Mesothelial cell of epicardium (in vitro differentiated cells): ENCODE results near the gene JUND. TPM values are rescaled to one million over a fixed set of nuclear protein-coding genes. Genes with fewer than 3 reads are reported as not detected.

Experiments used
- DNase-seq, 2 experiments: peaks; one replicate each; pipeline ENCODE4 v3.0.0; 2021; ENCODE audit warnings: low spot score in 2 of 2; ENCODE audit not compliant: unreplicated experiment in 2 of 2
- H3K27ac Mint-ChIP-seq: 2 replicates; pipeline ENCODE4 v1.8.0; 2021; ENCODE audit warnings: mixed read lengths
- H3K27me3 Mint-ChIP-seq: 2 replicates; pipeline ENCODE4 v1.8.0; 2021; ENCODE audit warnings: low read depth, mixed read lengths
- H3K36me3 Mint-ChIP-seq: 2 replicates; pipeline ENCODE4 v1.8.0; 2021; ENCODE audit warnings: mixed read lengths
- H3K4me1 Mint-ChIP-seq: 2 replicates; pipeline ENCODE4 v1.8.0; 2021; ENCODE audit warnings: mixed read lengths
- H3K4me3 Mint-ChIP-seq: 2 replicates; pipeline ENCODE4 v1.8.0; 2021; ENCODE audit warnings: mild to moderate bottlenecking, moderate library complexity, mixed read lengths
- H3K9me3 Mint-ChIP-seq: 2 replicates; pipeline ENCODE4 v1.8.0; 2021; ENCODE audit warnings: mixed read lengths
- total RNA-seq: library from RNA; stranded (reverse); gene quantifications from 3 replicates; pipeline ENCODE4 v1.2.1, GENCODE V29; 2021
- TF ChIP-seq, protein P1 (sequence below): fragments of 200-600 bp; sonication (generic); IDR thresholded peaks from one replicate; pipeline ENCODE4 v1.5.0; 2021; ENCODE audit warnings: antibody characterized with exemption; ENCODE audit not compliant: unreplicated experiment

The JUND gene
- total RNA-seq, 1 donor from 2014 or later = 276 TPM

DNA sequence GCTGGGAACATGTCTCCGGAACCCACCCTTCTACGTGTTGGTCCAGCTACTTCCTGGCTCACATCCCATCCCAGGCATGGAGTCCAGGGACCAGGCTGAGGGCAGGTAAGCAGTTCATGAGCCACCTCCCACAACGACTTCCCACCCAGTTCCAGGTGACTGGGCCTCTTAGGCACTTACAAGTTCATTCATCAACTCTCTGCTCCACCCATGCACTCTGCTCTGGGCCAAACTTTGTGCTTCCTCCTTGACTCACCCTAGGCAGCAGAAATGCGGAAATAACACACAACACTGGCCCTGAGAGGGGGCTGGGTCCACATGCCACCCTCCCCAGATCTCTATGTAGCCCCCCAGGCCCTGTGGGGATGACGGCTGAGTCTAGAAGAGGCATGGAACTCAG lies 27.7 kb downstream of the JUND start:
- Mint-ChIP-seq H3K27ac (no peak overlapping the region), H3K36me3 (peaks cover 3% of the 10 kb centered on the region), H3K27me3 (peaks cover 30% of the 10 kb centered on the region), H3K9me3 (no peaks in the 10 kb centered on the region), H3K4me1 (no peaks in the 10 kb centered on the region), H3K4me3 (no peak overlapping the region)
- DNase-seq = no peak
- TF ChIP-seq, protein P1, sequence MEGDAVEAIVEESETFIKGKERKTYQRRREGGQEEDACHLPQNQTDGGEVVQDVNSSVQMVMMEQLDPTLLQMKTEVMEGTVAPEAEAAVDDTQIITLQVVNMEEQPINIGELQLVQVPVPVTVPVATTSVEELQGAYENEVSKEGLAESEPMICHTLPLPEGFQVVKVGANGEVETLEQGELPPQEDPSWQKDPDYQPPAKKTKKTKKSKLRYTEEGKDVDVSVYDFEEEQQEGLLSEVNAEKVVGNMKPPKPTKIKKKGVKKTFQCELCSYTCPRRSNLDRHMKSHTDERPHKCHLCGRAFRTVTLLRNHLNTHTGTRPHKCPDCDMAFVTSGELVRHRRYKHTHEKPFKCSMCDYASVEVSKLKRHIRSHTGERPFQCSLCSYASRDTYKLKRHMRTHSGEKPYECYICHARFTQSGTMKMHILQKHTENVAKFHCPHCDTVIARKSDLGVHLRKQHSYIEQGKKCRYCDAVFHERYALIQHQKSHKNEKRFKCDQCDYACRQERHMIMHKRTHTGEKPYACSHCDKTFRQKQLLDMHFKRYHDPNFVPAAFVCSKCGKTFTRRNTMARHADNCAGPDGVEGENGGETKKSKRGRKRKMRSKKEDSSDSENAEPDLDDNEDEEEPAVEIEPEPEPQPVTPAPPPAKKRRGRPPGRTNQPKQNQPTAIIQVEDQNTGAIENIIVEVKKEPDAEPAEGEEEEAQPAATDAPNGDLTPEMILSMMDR = no peak

DNA sequence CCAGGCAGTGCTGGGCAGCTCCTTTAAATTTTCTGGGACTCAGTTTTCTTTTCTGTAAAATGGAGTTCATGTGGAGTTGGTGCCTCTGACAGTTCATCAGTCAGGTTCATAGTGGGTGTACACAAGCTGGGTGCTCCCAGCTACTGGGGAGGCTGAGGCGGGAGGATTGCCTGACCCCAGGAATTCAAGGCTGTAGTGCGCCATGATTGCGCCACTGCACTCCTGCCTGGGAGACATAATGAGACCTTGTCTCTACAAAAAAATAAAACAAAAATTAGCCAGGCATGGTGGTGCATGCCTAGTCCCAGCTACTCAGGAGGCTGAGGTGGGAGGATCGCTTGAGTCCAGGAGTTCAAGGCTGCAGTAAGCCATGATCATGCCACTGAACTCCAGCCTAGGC lies 28.3 kb downstream of the JUND start:
- no peaks in the 10 kb centered on the region for H3K9me3 Mint-ChIP-seq
- DNase-seq = no peak
- peaks cover 3% of the 10 kb centered on the region for H3K36me3 Mint-ChIP-seq
- no peak overlapping the region for H3K4me3 Mint-ChIP-seq
- peaks cover 30% of the 10 kb centered on the region for H3K27me3 Mint-ChIP-seq
- no peak overlapping the region for H3K27ac Mint-ChIP-seq
- H3K4me1 Mint-ChIP-seq = peaks cover 1% of the 10 kb centered on the region
- TF ChIP-seq, protein P1 = no peak

DNA sequence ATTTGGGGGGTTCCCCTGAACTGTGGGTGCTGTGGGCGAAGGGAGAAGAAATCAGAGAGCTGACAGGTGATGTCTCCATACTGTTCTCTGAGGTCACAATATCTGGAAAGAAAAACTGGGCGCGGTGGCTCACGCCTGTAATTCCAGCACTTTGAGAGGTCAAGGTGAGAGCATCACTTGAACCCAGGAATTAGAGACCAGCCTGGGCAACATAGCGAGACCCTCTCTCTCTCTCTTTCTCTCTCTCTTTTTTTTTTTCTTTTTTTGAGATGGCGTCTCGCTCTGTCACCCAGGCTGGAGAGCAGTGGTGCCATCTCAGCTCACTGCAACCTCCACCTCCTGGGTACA lies 29.1 kb downstream of the JUND start:
- no peak overlapping the region for H3K27ac Mint-ChIP-seq
- H3K4me3 Mint-ChIP-seq = no peak overlapping the region
- DNase-seq = no peak
- H3K36me3 Mint-ChIP-seq = peaks cover 3% of the 10 kb centered on the region
- peaks cover 30% of the 10 kb centered on the region for H3K27me3 Mint-ChIP-seq
- peaks cover 1% of the 10 kb centered on the region for H3K4me1 Mint-ChIP-seq
- no peaks in the 10 kb centered on the region for H3K9me3 Mint-ChIP-seq
- TF ChIP-seq, protein P1 = no peak

DNA sequence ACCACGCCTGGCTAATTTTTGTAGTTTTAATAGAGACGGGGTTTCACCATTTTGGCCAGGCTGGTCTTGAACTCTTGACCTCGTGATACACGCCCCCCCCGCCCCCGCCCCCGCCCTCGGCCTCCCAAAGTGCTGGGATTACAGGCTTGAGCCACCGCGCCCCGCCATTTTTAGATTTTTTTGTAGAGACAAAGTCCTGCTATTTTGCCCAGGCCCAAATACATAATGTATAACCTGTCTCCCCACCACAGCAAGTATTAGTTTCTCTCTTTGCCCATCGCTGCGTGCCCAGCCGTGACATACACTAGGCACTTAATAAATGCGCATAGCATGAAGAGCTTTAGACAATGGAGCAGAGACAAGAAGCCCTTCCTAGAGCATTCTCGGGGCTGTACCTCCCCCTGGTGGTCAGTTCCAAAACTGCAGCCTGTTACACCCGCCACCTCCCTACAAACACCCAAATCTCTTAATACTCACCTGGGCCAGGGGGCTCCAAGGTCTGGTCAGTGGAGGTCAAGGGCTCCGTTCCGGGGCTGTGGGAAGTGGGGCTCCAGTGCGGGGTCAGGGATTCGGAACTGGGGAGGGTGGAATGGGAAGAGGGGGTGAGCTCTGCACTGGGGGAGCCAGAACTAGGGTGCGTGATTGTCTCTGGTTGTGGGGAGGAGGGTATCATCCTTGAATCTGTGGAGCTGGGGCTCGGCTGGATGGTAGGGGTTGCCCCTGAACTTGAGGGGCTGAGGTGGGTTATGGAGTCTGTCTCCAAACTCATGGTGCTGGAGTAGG lies 29.6 kb downstream of the JUND start:
- Mint-ChIP-seq H3K4me1 (peaks cover 1% of the 10 kb centered on the region), H3K4me3 (no peak overlapping the region), H3K36me3 (peaks cover 1% of the 10 kb centered on the region), H3K9me3 (no peaks in the 10 kb centered on the region), H3K27ac (no peak overlapping the region), H3K27me3 (peaks cover 30% of the 10 kb centered on the region)
- TF ChIP-seq, protein P1 = peak; percentile 97
- peak in 1 of 2 experiments; percentile 89 for DNase-seq

DNA sequence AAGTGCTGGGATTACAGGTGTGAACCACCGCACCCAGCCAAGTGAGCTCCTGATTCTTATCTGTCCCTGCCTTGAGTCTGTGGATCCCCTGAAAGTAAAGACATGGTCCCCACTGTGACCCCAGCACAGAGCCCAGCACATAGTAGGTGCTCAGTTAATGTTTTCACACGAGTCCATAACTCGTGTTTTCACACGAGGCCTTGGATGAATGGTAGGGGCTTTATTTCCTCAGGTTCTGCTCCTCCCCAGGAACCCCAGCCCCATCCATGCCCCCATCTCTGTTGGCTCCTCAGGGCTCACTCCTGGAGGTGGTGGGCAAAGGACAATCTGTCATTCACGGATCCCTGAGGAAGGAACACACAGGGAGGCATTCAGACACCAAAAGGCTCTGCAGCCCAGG lies 31.6 kb downstream of the JUND start:
- peaks cover 1% of the 10 kb centered on the region for H3K4me1 Mint-ChIP-seq
- TF ChIP-seq, protein P1 = no peak
- no peaks in the 10 kb centered on the region for H3K36me3 Mint-ChIP-seq
- H3K9me3 Mint-ChIP-seq = no peaks in the 10 kb centered on the region
- DNase-seq = no peak
- no peak overlapping the region for H3K27ac Mint-ChIP-seq
- H3K4me3 Mint-ChIP-seq = no peak overlapping the region
- peaks cover 26% of the 10 kb centered on the region for H3K27me3 Mint-ChIP-seq
